T-cell (primary cell): ENCODE measurements around the gene TCP1. TPM values are rescaled to one million over a fixed set of nuclear protein-coding genes. Genes with fewer than 3 reads are reported as not detected.
"Not testable (repeated sequence)": the region's sequence is repeated elsewhere in the genome, so short reads cannot be mapped to it uniquely, and the experiment has no call there.

ENCODE experiments used
- ATAC-seq, 4 experiments: fragments of 200-7000 bp in 3 of 4; fragments of 150-1000 bp in 1 of 4; cut with Tn5 transposase; replicated peaks in 1 of 4; 1 replicate in 3 of 4; 2 replicates in 1 of 4; pipeline ENCODE4 v1.10.0; 2021; ENCODE audit warnings: moderate library complexity in 3 of 4, mild to moderate bottlenecking in 2 of 4, moderate number of reproducible peaks in 1 of 4
- CTCF ChIA-PET, 2 donors: fragments of 300-600 bp; sonication (Branson Sonifier 250); formaldehyde crosslinking; loops; one replicate each; lab custom pipeline; 2022; ENCODE audit warnings: antibody characterized with exemption in 2 of 2; lab: Charles Lee
- POLR2A ChIA-PET, 2 donors: fragments of 300-600 bp; sonication (Branson Sonifier 250); formaldehyde crosslinking; loops; one replicate each; lab custom pipeline; 2022; ENCODE audit warnings: antibody characterized with exemption in 2 of 2; lab: Charles Lee
- DNase-seq, 35 experiments: peaks; one replicate each; pipeline versions ENCODE4 v3.0.0 to v3.0.0-alpha.2; 2013 to 2023
- H3K27ac ChIP-seq: one replicate; pipeline ENCODE4 v1.5.1; 2013; ENCODE audit warnings: low read length
- H3K27me3 ChIP-seq, 2 experiments: replicated peaks in 1 of 2; 1 replicate in 1 of 2; 2 replicates in 1 of 2; pipeline versions ENCODE4 v1.6.1 to v1.7.0; 2013; ENCODE audit warnings: low read length in 1 of 2, mixed read lengths in 1 of 2; ENCODE audit not compliant: control insufficient read depth in 2 of 2, insufficient read depth in 2 of 2; ENCODE audit errors: extremely low read depth in 1 of 2
- H3K36me3 ChIP-seq, 2 donors: 1 replicate in 1 of 2; 2 replicates in 1 of 2; pipeline versions ENCODE4 v1.6.1 to v1.7.0; 2013; ENCODE audit warnings: low read length in 1 of 2; ENCODE audit not compliant: control insufficient read depth in 2 of 2, insufficient read depth in 1 of 2; ENCODE audit errors: extremely low read depth in 1 of 2
- H3K4me1 ChIP-seq, 2 experiments: 1 replicate in 1 of 2; 2 replicates in 1 of 2; pipeline versions ENCODE4 v1.6.1 to v1.7.0; 2013; ENCODE audit warnings: low read length in 2 of 2, mixed read lengths in 1 of 2; ENCODE audit not compliant: insufficient read depth in 2 of 2, control insufficient read depth in 1 of 2; ENCODE audit errors: extremely low read depth in 1 of 2
- H3K4me3 ChIP-seq, 2 donors: 1 replicate in 1 of 2; 2 replicates in 1 of 2; pipeline versions ENCODE4 v1.5.1 to v1.7.0; 2013; ENCODE audit warnings: mild to moderate bottlenecking in 2 of 2, low read length in 1 of 2, moderate library complexity in 1 of 2; ENCODE audit not compliant: control insufficient read depth in 1 of 2; ENCODE audit errors: extremely low read depth in 1 of 2
- H3K9me3 ChIP-seq: 2 replicates; pipeline ENCODE4 v1.7.0; 2013
- H3K27ac Mint-ChIP-seq, 2 donors: one replicate each; pipeline ENCODE4 v1.8.0; 2020 to 2021; ENCODE audit warnings: mild to moderate bottlenecking in 2 of 2, mixed read lengths in 2 of 2
- H3K27me3 Mint-ChIP-seq, 2 donors: one replicate each; pipeline ENCODE4 v1.8.0; 2021 to 2022; ENCODE audit warnings: mixed read lengths in 2 of 2
- H3K36me3 Mint-ChIP-seq: one replicate; pipeline ENCODE4 v1.8.0; 2021; ENCODE audit warnings: mixed read lengths
- H3K4me1 Mint-ChIP-seq, 3 donors: one replicate each; pipeline ENCODE4 v1.8.0; 2020 to 2022; ENCODE audit warnings: mixed read lengths in 3 of 3, mild to moderate bottlenecking in 1 of 3
- H3K4me3 Mint-ChIP-seq, 3 donors: one replicate each; pipeline ENCODE4 v1.8.0; 2020 to 2022; ENCODE audit warnings: mild to moderate bottlenecking in 3 of 3, mixed read lengths in 3 of 3, moderate library complexity in 3 of 3
- H3K9me3 Mint-ChIP-seq, 3 donors: one replicate each; pipeline ENCODE4 v1.8.0; 2020 to 2022; ENCODE audit warnings: mixed read lengths in 3 of 3
- WGBS: methylation state at CpG from one replicate; pipeline ENCODE4 v1.1.5; 2013; ENCODE audit warnings: missing lambda C conversion rate; ENCODE audit not compliant: insufficient coverage; 5-methylcytosine and 5-hydroxymethylcytosine counted together
- total RNA-seq, 35 experiments: library from RNA in 6 of 35; stranded (reverse) in 6 of 35; fragments of 120-200 nt in 1 of 35; gene quantifications; one replicate each; pipeline versions ENCODE4 v1.2.1 to v1.2.4 and lab custom pipeline; 2013 to 2026

TCP1 gene
- total RNA-seq, 5 donors from 2014 or later (not counting 1 experiment from before 2014, with no cell fraction given), result 129 to 188 (median 146) TPM

- ChIA-PET CTCF (interaction anchor here (0.8 to 2.0 kb wide), 3 partner anchors 9 to 13 kb away, joined by 3 to 11 read pairs (median 4); no protein-coding TSS in a partner anchor), POLR2A (interaction anchor here (0.5 to 1.7 kb wide), 8 partner anchors 10 to 56 kb away, joined by 3 to 6 read pairs (median 4); partner anchors contain the start of gene TCP1 (in 1 of the 2))
- peak overlapping the region in 1 of 3 donors; percentile 52 for H3K4me3 Mint-ChIP-seq
- H3K27me3 Mint-ChIP-seq, H3K9me3 Mint-ChIP-seq, DNase-seq, H3K27ac Mint-ChIP-seq, H3K36me3 ChIP-seq, H3K4me3 ChIP-seq, H3K9me3 ChIP-seq, ATAC-seq, H3K27me3 ChIP-seq, H3K36me3 Mint-ChIP-seq, H3K27ac ChIP-seq: not testable (repeated sequence)
- 50% methylated on average over 2 of the region's 12 CpGs for WGBS
- H3K4me1 ChIP-seq, result peaks cover 37 to 47% of the 10 kb centered on the region in 2 experiments
- H3K4me1 Mint-ChIP-seq, result peaks cover 70 to 75% (median 71%) of the 10 kb centered on the region in 3 donors
These were observed 56.9 kb downstream of the TCP1 start for GRCh38 chr6:159732550-159732949.

GRCh38 chr6:159730332-159730676, 59.1 kb downstream of the TCP1 start:
- CTCF ChIA-PET, result interaction anchor here in 1 of 2 donors (0.7 kb wide), 1 partner anchor 32 kb away, joined by 4 read pairs; the partner anchor contains the start of gene ACAT2
- no peaks in the 10 kb centered on the region for H3K27me3 ChIP-seq
- WGBS, result 39% methylated on average over 3 of the region's 6 CpGs
- POLR2A ChIA-PET, result interaction anchor here in 1 of 2 donors (0.5 kb wide), 1 partner anchor 29 kb away, joined by 3 read pairs; no protein-coding TSS in a partner anchor
- Mint-ChIP-seq H3K27me3 (no peaks in the 10 kb centered on the region), H3K9me3 (no peaks in the 10 kb centered on the region), H3K4me1 (peaks cover 74 to 80% (median 75%) of the 10 kb centered on the region in 3 donors), H3K27ac (peak overlapping the region in 1 of 2 donors; percentile 55), H3K36me3 (peaks cover 7% of the 10 kb centered on the region), H3K4me3 (peak overlapping the region; percentile 53 to 95 (median 89))
- DNase-seq, result no peak
- no peaks in the 10 kb centered on the region for H3K9me3 ChIP-seq
- no peak for ATAC-seq
- peaks cover 42 to 48% of the 10 kb centered on the region in 2 experiments for H3K4me1 ChIP-seq
- peaks cover 0 to 3% of the 10 kb centered on the region in 2 donors for H3K36me3 ChIP-seq
- H3K4me3 ChIP-seq, result no peak overlapping the region
- no peak overlapping the region for H3K27ac ChIP-seq

GRCh38 chr6:159729598-159730331, 59.6 kb downstream of the TCP1 start:
- H3K4me1 ChIP-seq, result peaks cover 41 to 45% of the 10 kb centered on the region in 2 experiments
- no peaks in the 10 kb centered on the region for H3K9me3 Mint-ChIP-seq
- peak overlapping the region in 1 of 2 donors; percentile 44 for H3K27ac Mint-ChIP-seq
- H3K4me3 ChIP-seq, result peak overlapping the region; percentile 6 to 9
- ChIA-PET CTCF (interaction anchor here in 1 of 2 donors (0.7 to 1.2 kb wide), 2 partner anchors 32 to 60 kb away, joined by 3 to 4 read pairs; partner anchors contain the start of genes ACAT2 and TCP1), POLR2A (interaction anchor here in 1 of 2 donors (0.5 to 2.0 kb wide), 4 partner anchors 9 to 60 kb away, joined by 3 to 11 read pairs (median 4); partner anchors contain the start of genes MRPL18 and TCP1)
- no peaks in the 10 kb centered on the region for H3K27me3 ChIP-seq
- 20% methylated on average over 1 of the region's 4 CpGs for WGBS
- DNase-seq (peak in 1 of 35 experiments; percentile 22), ATAC-seq (no peak)
- no peaks in the 10 kb centered on the region for H3K9me3 ChIP-seq
- peaks cover 7% of the 10 kb centered on the region for H3K36me3 Mint-ChIP-seq
- H3K27me3 Mint-ChIP-seq, result no peaks in the 10 kb centered on the region
- peaks cover 73 to 80% (median 75%) of the 10 kb centered on the region in 3 donors for H3K4me1 Mint-ChIP-seq
- no peak overlapping the region for H3K27ac ChIP-seq
- peak overlapping the region; percentile 89 to 95 (median 91) for H3K4me3 Mint-ChIP-seq
- peaks cover 0 to 3% of the 10 kb centered on the region in 2 donors for H3K36me3 ChIP-seq

- peaks cover 32 to 39% of the 10 kb centered on the region in 2 experiments for H3K4me1 ChIP-seq
- ATAC-seq, result no peak
- WGBS, result 0% methylated on average over 2 of the region's 9 CpGs
- H3K27me3 ChIP-seq, result no peaks in the 10 kb centered on the region
- DNase-seq, result peak in 1 of 35 experiments; percentile 31
- H3K36me3 ChIP-seq, result peaks cover 0 to 3% of the 10 kb centered on the region in 2 donors
- H3K4me3 Mint-ChIP-seq, result peak overlapping the region; percentile 89 to 95 (median 91)
- POLR2A ChIA-PET, result interaction anchor here (0.5 to 2.0 kb wide), 10 partner anchors 10 to 62 kb away, joined by 3 to 11 read pairs (median 4); partner anchors contain the start of genes ACAT2 (in 1 of the 2), MRPL18 (in 1 of the 2) and TCP1 (in 1 of the 2)
- peaks cover 9% of the 10 kb centered on the region for H3K36me3 Mint-ChIP-seq
- H3K9me3 ChIP-seq, result no peaks in the 10 kb centered on the region
- peak overlapping the region; percentile 85 for H3K27ac ChIP-seq
- H3K27ac Mint-ChIP-seq, result peak overlapping the region; percentile 91 to 92
- peak overlapping the region; percentile 91 to 93 for H3K4me3 ChIP-seq
- H3K9me3 Mint-ChIP-seq, result no peaks in the 10 kb centered on the region
- H3K4me1 Mint-ChIP-seq, result peaks cover 70 to 71% (median 71%) of the 10 kb centered on the region in 3 donors
- CTCF ChIA-PET, result interaction anchor here (0.6 to 1.2 kb wide), 2 partner anchors 32 to 61 kb away, joined by 3 read pairs; partner anchors contain the start of gene TCP1 (in 1 of the 2)
- no peaks in the 10 kb centered on the region for H3K27me3 Mint-ChIP-seq
These were observed 60.9 kb downstream of the TCP1 start for GRCh38 chr6:159728531-159728964.

Other genes with a start within 250 kb of the TCP1 start
- 100 to 1,000 TPM in 3 of 5 donors, 10 to 100 TPM in 2; 81.2 to 143 (median 112) TPM for gene SOD2, start 96.4 kb downstream of the TCP1 start, total RNA-seq
- gene WTAP, start 62.1 kb downstream of the TCP1 start, total RNA-seq, result 100 to 1,000 TPM; 119 to 177 (median 126) TPM
- gene ACAT2, start 27.6 kb downstream of the TCP1 start, total RNA-seq, result 10 to 100 TPM; 21.5 to 28.2 (median 27.4) TPM
- gene MRPL18, start 865 bp upstream of the TCP1 start, total RNA-seq, result 10 to 100 TPM; 19.8 to 44.4 (median 36.6) TPM
- 1 to 10 TPM in 1 of 5 donors, under 1 TPM in 3, not detected in 1; 0.26 to 1.2 (median 0.46) TPM for gene PNLDC1, start 10.7 kb upstream of the TCP1 start, total RNA-seq
- gene MAS1, start 101.4 kb upstream of the TCP1 start, total RNA-seq, result not detected
- gene IGF2R, start 179.5 kb upstream of the TCP1 start, total RNA-seq, result 10 to 100 TPM; 63.4 to 87.5 (median 70.5) TPM